GM21723 (cell line): ENCODE measurements around the gene E4F1.

Experiments used
- ATAC-seq: cut with Tn5 transposase; IDR thresholded peaks from one replicate; pipeline ENCODE4 v1.9.1; 2021; ENCODE audit warnings: mild to moderate bottlenecking, moderate library complexity; ENCODE audit not compliant: unreplicated experiment

The E4F1 gene, protein sequence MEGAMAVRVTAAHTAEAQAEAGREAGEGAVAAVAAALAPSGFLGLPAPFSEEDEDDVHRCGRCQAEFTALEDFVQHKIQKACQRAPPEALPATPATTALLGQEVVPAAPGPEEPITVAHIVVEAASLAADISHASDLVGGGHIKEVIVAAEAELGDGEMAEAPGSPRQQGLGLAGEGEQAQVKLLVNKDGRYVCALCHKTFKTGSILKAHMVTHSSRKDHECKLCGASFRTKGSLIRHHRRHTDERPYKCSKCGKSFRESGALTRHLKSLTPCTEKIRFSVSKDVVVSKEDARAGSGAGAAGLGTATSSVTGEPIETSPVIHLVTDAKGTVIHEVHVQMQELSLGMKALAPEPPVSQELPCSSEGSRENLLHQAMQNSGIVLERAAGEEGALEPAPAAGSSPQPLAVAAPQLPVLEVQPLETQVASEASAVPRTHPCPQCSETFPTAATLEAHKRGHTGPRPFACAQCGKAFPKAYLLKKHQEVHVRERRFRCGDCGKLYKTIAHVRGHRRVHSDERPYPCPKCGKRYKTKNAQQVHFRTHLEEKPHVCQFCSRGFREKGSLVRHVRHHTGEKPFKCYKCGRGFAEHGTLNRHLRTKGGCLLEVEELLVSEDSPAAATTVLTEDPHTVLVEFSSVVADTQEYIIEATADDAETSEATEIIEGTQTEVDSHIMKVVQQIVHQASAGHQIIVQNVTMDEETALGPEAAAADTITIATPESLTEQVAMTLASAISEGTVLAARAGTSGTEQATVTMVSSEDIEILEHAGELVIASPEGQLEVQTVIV

DNA sequence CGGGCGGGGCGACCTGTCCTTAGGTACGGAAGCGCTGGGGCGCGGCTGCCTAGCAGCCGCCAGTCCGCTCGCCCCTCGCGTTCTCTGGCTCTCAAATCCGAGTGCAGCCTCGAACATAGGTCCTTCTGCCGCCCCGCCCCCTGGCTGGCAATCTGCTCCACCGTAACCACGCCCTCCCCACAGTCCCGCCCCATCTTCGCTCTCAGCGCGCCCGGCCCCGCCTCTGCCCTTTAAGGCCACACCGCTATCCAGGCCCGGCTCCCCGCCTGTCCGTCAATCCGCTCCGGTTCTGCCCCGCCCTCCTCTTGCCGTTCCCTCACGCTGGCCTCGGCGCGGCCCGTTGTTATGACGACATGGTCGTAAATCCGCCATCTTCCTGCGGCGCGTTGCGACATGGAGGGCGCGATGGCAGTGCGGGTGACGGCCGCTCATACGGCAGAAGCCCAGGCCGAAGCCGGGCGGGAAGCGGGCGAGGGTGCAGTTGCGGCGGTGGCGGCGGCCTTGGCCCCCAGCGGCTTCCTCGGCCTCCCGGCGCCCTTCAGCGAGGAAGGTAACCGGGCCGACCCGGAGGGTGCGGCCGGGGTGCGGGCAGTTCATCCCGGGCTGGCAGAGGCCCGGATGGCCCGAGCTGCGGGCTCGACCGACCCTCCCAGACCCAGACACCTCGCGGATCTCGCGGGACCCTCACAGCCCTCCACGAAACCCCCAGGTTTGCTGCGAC is at the start of gene E4F1:
Gene E4F1, plus strand, starts transcription at position 371 of the 721 bp plus-strand sequence. Its CDS starts 23 bp downstream, at position 394.
- ATAC-seq: peak; percentile 89

DNA sequence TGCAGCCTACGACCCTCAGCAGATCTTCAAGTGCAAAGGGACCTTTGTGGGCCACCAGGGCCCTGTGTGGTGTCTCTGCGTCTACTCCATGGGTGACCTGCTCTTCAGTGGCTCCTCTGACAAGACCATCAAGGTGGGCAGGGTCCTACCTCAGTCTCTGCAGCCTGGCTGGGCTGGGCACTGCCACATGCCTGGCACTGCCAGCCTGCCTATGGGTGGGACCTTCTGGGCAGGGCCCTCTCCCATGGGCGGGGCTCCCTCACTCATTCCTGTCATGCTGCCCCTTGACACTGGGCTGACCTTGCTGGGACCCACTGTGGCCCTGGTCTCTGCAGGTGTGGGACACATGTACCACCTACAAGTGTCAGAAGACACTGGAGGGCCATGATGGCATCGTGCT is 49.5 kb upstream of the E4F1 start:
- no peak for ATAC-seq

DNA sequence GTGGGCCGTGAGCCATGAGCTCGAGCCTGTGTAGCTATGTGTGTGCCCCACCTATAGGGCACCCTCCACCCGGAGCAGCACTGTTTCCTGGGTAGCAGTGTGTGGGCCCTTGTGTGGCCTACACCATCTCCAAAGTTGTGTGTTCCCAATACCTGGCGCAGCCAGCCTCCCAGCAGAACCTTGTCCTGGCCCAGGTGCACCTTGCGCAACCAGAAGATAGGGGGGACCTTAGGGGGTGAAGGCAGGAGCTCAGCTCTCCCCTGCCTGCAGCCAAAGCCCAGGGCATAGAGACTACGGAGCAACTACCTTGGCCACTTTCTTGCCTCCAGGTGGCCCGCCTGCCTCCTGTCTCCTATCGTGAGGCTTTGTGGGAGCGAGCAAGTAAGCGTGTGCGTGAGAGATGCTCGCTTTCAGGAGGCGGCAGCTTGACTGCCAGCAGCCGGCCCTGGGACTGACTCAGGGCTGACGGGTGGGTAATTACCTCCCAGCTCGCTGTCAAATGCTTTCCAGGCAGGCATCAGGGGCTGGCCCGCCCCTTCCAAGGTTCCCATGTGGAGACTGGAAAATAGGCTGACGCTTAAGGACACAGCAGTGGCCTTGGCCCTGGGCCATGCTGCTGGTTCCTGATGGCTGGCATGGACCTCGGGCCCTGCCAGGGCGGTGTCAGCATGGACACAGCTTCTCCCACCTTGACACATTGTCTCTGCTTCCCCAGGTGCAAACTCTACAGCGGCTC is 48.8 kb upstream of the E4F1 start:
- ATAC-seq: no peak

DNA sequence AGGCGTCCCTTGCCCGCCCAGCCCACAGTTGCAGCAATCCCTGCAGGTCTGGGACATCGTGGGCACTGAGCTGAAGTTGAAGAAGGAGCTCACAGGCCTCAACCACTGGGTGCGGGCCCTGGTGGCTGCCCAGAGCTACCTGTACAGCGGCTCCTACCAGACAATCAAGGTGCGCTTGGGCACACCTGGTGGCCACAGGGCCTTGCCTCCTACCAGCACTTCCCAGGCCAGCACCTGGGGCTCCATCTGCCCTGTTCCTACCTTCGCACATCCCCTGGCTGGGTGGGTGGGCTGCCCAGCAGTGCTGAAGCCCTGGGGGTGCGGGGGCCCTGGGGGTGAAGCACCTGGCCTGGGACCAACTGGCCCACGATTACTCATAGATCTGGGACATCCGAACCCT is 47.9 kb upstream of the E4F1 start:
- ATAC-seq: no peak

DNA sequence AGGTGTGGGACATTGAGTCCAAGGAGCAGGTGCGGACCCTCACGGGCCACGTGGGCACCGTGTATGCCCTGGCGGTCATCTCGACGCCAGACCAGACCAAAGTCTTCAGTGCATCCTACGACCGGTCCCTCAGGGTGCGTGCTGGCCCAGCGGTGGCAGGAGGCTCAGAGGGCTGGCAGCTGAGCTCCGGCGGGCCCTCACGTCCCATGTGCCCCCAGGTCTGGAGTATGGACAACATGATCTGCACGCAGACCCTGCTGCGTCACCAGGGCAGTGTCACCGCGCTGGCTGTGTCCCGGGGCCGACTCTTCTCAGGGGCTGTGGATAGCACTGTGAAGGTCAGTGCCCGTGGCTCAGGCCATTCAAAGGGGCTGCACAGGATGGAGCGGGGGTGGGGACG is 47.3 kb upstream of the E4F1 start:
- no peak for ATAC-seq

DNA sequence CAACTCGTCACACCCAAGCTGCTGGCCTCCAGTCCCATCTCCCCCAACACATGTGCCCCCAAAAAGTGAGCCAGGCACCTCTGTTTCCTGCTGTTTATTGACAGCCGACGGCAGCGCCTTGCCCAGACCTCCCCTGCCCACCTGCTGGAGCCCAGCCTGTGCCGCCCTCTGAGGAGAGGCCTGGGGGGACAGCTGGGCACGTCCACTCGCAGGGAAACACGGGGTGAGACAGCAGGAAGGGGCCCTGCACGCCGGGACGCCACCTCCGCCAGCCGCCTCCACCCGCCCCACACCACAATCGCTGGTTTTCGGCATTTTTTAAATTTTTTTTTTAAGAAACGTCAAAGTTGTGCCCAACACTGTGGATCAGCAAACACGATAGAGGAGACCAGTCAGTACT is 46.3 kb upstream of the E4F1 start:
- ATAC-seq: no peak

DNA sequence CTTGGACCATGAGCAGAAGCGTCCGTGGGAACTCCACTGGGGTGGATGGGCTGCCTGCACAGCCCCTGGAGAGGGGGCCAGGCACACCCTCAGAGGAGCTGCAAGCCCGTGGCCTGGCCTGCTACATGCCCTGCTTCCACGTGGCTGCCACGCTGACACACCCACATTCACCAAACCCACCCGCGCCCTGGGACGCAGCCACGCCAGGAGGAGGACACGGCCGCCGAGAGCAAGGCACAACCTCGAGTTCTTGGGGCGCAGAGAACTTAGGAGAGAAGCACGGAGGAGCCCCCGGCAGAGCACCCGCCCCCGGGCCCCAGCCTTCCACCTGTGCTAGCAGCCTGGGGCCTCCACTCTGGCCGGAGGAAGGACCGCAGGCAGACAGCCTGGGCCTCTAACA is 45.8 kb upstream of the E4F1 start:
- no peak for ATAC-seq

DNA sequence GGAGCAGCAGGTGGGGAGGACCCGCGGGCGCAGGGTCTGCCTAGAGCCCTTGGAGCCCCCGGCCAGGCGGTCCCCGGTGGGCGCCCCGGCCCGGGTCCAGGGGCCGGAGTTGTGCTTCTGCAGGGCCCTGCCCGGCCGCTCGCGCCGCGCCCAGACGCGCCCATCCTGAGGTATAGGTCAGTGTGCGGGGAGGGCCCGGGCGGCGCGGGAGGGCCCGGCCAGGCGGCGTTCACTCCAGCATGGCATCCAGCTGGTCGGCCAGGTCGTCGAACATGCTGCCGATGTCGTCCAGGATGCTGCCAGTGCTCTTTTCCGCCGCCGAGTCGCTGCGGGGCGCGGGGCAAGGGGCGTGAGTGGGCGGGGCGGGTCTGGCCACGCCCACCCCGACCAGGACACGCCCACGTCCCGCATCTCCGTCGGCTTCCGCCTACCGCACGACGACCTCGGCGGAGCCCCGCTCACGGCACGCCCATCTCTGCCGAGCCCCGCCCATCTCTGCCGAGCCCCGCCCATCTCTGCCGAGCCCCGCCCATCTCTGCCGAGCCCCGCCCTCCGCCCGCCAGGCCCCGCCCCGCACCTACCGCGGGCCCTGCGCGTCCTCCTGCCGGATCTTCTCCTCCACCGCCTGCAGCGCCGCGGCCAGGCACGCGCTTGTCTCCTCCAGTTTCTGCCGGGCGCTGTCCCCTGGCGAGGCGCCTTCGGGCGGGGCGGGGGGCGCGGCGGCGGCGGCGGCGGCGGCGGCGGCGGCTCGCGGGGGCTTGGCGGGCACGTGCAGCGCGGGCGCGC is 44.9 kb upstream of the E4F1 start:
- ATAC-seq: no peak

DNA sequence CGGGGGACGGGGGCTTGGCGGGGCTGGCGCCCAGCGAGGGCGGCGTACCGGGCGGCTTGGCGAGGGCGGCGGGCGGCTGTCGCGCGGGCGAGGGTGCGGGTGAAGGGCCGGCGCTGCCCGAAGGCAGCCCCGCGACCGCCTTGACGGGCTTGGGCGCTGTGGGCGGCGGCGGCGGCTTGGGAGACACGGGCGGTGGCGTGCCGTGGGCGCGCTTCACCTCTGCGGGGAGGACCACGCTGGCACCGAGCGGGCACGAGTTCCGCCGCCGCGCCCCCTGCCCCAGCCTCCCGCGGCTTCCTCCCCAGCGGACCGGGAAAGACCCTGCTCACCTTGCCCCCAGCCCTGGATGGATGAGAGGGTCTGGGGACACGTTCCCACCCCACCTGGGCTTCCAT is 44.3 kb upstream of the E4F1 start:
- no peak for ATAC-seq

DNA sequence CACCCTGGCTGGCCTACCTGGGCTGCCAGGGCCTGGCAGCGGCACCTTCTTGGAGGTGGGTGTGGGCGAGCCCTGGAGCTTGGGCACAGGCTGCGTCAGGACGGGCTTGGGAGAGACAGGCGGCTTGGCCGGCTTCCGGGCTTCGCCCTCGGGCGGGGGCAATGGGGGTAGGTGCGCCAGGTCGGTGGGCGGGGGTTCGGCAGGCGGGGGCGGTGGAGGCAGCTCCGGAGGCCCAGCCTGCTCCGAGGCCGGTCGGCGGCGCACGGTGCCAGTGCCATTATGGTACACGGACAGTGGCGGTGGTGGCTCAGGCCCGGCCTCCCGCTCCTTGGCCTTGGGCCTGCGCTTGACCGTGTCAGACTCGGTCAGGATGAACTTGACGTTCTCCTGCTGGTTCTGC is 43.8 kb upstream of the E4F1 start:
- ATAC-seq: no peak

DNA sequence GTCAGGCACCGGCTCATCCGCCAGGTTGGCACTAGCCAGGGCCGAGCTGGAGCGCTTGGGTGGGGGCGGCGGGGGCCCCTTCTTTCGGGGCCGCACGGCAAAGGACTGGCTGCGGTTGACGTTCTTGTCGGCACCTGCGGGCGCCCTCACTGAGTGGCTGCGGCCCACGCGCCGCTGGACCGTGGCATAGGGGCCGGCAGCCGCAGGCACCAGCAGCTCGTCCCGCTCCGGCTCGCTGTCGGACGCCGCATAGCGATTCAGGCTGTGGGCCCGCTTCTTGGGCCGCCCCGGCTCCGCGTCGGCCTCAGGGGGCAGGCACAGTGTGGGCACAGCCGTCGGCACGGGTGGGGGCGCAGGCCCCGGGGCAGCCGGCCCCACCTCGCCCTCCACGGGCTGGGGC is 42.9 kb upstream of the E4F1 start:
- ATAC-seq: no peak

DNA sequence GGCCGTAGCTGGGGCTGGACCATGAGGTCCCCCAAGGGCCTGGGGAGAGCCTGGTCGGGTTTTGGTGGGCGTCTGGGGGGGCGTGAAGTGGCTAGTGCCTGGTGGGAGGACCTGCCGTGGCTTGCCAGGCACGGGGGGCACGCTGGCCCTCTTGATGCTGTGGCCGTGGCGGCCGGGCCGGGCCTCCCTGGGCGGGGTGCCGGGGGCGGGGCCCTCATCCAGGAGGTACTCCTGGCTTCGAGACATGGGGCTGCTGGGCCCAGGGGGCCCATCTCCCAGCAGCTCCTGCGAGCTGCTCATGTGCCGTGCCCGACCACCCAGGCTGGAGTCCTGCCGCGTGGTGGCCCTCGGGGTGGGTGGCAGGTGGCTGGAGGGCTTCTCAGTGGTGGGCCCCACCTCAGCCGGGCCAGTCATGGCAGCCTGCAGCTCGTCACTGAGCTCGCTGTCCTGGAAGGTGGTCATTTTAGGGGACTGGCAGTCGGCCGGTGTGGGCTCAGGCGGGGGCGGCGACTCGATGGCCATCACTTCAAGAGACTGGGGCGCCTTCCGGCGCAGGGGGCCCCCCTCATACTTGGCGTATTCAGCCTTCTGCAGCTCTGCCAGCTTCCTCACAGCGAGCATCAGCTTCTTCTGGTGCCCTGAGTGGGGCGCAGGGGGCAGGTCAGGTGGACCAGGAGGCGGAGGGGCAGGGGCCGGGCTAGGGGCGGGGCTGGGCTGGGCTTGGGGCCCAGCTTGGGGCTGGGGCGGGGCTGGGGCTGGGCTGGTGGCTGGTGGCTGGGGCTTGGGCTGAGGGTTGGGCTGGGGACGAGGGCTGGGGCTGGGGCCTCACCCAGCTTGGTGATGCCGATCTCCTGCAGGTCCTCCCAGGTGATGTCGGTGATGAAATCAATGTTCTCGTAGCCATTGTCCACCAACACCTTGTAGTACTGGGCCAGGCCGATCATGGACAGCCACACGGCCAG is 42.1 kb upstream of the E4F1 start:
- ATAC-seq: no peak

DNA sequence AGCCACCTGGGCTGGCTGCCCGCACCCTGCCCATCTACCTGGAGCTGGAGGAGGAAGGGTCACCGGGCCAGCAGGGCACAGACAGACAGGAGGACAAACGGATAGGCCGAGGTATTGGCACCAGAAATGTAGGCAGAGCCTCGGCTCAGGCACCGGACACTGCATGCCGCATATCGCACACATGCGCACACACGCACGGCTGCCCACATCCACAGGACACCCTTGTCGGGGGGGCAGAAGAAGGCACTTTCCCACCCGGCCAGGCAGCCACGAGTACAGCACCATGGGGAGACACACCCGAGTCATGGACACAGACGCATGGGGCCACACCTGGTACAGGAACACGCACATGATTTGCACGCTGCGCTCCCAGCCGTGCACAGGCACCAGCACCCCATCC is 41.4 kb upstream of the E4F1 start:
- no peak for ATAC-seq

DNA sequence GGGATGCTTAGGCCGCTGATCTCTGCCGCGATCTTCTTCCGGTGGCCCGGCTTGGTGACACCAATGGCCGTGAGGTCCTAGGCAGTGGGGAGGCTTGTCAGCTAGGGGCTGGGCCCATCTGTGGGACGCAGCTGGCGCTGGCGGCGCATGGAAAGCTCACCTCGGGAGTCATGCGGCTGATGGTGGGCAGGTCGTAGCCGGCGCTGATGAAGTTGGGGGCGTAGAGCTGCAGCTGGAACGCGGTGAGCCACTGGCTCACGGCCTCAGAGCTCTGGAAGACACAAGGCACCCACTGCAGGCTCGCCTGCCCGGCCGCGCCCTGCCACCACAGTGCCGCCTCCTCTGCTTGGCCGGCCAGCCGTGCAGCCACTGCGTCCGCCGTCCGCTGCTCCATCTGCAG is 39.7 kb upstream of the E4F1 start:
- ATAC-seq: no peak

DNA sequence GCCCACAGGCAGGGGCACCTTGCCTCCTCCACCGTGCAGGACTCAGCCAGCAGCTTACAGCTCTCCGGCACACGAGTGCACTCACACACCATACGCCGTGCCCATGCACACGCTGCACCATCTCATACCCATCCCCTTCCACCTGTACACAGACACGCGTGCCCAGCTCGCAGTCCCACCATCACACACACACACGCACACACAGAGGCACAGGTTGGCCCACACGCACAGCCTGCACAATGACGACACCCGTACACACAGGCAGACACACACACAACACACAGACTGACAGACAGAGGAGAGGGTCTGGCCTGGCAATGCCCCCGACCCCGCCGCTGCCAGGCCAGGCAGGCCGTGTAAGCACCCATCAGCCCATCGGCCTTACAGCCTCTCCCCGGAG is 39.0 kb upstream of the E4F1 start:
- no peak for ATAC-seq

DNA sequence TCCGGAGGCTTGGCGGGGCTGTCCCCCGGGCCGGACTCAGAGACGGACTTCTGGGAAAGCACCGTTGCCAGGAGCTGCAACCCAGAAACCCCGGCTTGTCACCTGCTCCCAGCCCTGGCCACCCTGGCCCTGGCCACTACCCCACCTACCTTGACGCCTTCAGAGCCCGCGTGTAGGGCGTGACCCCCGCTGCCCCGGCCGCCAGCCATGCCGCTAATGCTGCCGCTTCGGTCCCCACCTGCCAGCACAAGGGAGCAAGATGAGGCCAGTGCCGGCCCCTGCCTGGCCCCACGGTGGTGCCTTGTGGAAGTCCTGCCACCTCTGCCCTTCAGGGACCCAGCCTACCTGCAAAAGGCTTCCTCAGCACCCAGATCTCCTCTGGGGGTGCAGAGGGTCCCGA is 38.4 kb upstream of the E4F1 start:
- no peak for ATAC-seq

DNA sequence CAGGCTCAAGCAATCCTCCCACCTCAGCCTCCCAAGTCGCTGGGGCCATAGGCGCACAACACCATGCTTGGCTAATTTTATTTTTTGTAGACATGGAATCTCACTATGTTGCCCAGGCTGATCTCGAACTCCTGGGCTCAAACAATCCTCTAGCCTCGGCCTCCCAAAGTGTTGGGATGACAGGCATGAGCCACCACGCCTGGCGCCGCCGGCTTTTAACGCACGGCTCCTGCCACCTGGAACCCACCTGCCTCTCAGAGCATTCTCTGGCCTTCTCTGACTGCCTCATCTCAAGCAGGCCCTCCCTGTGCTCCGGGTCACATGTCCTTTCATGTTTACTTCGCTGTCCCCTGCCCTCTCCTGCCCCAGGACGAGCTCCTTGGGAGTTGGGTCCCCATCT is 37.3 kb upstream of the E4F1 start:
- ATAC-seq: no peak

DNA sequence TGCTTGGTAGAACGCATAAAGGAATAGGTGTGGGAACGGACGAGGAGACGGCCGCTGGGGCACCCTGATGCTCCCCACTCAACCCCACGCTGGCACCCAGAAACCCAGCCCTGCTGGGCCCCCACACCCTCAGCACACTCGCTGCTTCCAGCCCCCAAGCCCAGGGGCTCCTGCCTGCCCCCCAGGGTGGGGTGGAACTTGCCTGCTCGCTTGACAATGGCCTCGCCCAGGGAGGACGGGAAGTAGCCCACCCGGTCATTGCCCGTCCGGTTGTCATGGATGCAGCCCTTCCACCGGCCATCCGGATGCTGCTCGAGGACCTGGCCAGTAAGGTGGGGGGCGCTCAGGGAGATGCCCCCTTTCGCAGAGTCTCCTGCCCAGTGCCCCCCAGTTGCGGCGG is 36.9 kb upstream of the E4F1 start:
- ATAC-seq: no peak

DNA sequence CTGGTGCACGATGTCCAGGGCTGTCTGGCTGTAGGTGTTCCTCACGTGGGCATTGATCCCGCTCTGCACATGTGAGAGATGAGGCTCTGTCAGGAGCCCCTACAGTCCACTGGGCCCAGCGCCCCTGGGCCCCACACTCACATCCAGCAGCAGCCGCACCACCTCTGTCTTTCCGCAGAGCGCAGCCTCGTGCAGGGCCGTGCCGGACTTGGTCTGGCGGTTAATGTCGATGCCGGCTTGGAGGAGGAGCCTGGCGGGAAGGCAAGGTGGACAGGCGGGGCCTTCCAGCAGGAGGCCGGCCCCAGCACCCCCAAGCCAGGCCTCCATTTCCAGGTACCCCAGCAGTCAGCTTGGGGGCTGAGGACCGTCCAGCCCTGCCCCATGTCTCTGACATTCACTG is 36.2 kb upstream of the E4F1 start:
- ATAC-seq: no peak
